Suprapubic skin (tissue), 4 donors: ENCODE results near the gene TAF11L5. TPM values are rescaled to one million over a fixed set of nuclear protein-coding genes. Genes with fewer than 3 reads are reported as not detected.
"Not testable (repeated sequence)": the region's sequence is repeated elsewhere in the genome, so short reads cannot be mapped to it uniquely, and the experiment has no call there.

Experiments
- DNase-seq, 2 donors: peaks; one replicate each; pipeline ENCODE4 v3.0.0-alpha.2; 2019; ENCODE audit warnings: low spot score in 2 of 2
- H3K27ac ChIP-seq: fragments of 200-600 bp; sonication (generic); one replicate; pipeline ENCODE4 v1.5.1; 2019
- H3K27me3 ChIP-seq: fragments of 200-600 bp; sonication (generic); one replicate; pipeline ENCODE4 v1.5.1; 2019
- H3K36me3 ChIP-seq: fragments of 200-600 bp; sonication (generic); one replicate; pipeline ENCODE4 v1.5.1; 2019
- H3K4me1 ChIP-seq: fragments of 200-600 bp; sonication (generic); one replicate; pipeline ENCODE4 v1.5.1; 2019
- H3K4me3 ChIP-seq: fragments of 200-600 bp; sonication (generic); one replicate; pipeline ENCODE4 v1.5.1; 2019; ENCODE audit warnings: mild to moderate bottlenecking
- H3K9me3 ChIP-seq: fragments of 200-600 bp; sonication (generic); one replicate; pipeline ENCODE4 v1.5.1; 2019
- CTCF ChIP-seq, 2 donors: fragments of 200-600 bp in 1 of 2; fragments of 450-650 bp in 1 of 2; sonication (generic) in 1 of 2; IDR thresholded peaks; one replicate each; pipeline ENCODE4 v1.5.1; 2016 to 2019; ENCODE audit warnings: antibody characterized with exemption in 2 of 2, mild to moderate bottlenecking in 1 of 2, moderate library complexity in 1 of 2
- EP300 ChIP-seq: sonication (generic); formaldehyde crosslinking; IDR thresholded peaks from one replicate; pipeline ENCODE4 v1.6.1; 2017; ENCODE audit warnings: antibody characterized with exemption
- POLR2A ChIP-seq, 2 donors: fragments of 450-650 bp; IDR thresholded peaks; one replicate each; pipeline ENCODE4 v1.6.1; 2017; ENCODE audit warnings: antibody characterized with exemption in 2 of 2, mild to moderate bottlenecking in 2 of 2, moderate library complexity in 2 of 2
- POLR2AphosphoS5 ChIP-seq, 3 donors: sonication (generic); formaldehyde crosslinking; IDR thresholded peaks; one replicate each; pipeline ENCODE4 v1.6.1; 2017; ENCODE audit warnings: antibody characterized with exemption in 3 of 3
- WGBS: methylation state at CpG from one replicate; pipeline ENCODE4 v1.1.5; 2018; 5-methylcytosine and 5-hydroxymethylcytosine counted together
- total RNA-seq, 4 donors: library from RNA; depleted of rRNA; stranded (reverse); fragments of >200 nt; gene quantifications; one replicate each; pipeline ENCODE4 v1.1.0, GENCODE V29; 2016

TAF11L5 gene
- total RNA-seq = not detected

- not testable (repeated sequence) for H3K4me3 ChIP-seq, H3K36me3 ChIP-seq, H3K27me3 ChIP-seq, H3K27ac ChIP-seq, H3K4me1 ChIP-seq, DNase-seq, H3K9me3 ChIP-seq
- WGBS = no CpG with 5 or more reads among the region's 15 CpGs
Observed at GRCh38 chr5:17524935-17525334, at the start of gene TAF11L5. TAF11L5 (plus strand) TSS chr5:17525235.

GRCh38 chr5:17477043-17477442, 48.0 kb upstream of the TAF11L5 start:
- DNase-seq = no peak
- 77% methylated on average over 3 of the region's 3 CpGs for WGBS
- TF ChIP-seq POLR2AphosphoS5 (IDR thresholded peaks at IDR 0.05) (no peak), EP300 (no peak), CTCF (IDR thresholded peaks at IDR 0.05) (no peak), POLR2A (IDR thresholded peaks at IDR 0.05) (no peak)
- Histone ChIP-seq H3K4me3 (no peak overlapping the region), H3K9me3 (no peaks in the 10 kb centered on the region), H3K27ac (no peak overlapping the region), H3K27me3 (no peaks in the 10 kb centered on the region), H3K4me1 (no peaks in the 10 kb centered on the region), H3K36me3 (no peaks in the 10 kb centered on the region)

- Histone ChIP-seq H3K9me3 (no peaks in the 10 kb centered on the region), H3K4me1 (no peaks in the 10 kb centered on the region), H3K36me3 (no peaks in the 10 kb centered on the region), H3K27ac (no peak overlapping the region), H3K4me3 (no peak overlapping the region), H3K27me3 (no peaks in the 10 kb centered on the region)
- no peak for DNase-seq
- WGBS = 85% methylated on average over 7 of the region's 7 CpGs
- TF ChIP-seq CTCF (IDR thresholded peaks at IDR 0.05) (no peak), POLR2A (IDR thresholded peaks at IDR 0.05) (no peak), POLR2AphosphoS5 (IDR thresholded peaks at IDR 0.05) (no peak), EP300 (no peak)
Observed at GRCh38 chr5:17477573-17478265, 47.3 kb upstream of the TAF11L5 start.

GRCh38 chr5:17481378-17481777, 43.7 kb upstream of the TAF11L5 start:
- H3K4me1 ChIP-seq = no peaks in the 10 kb centered on the region
- no peak overlapping the region for H3K27ac ChIP-seq
- no peak for DNase-seq
- no peaks in the 10 kb centered on the region for H3K27me3 ChIP-seq
- no peak overlapping the region for H3K4me3 ChIP-seq
- no peak for TF ChIP-seq POLR2AphosphoS5 (IDR thresholded peaks at IDR 0.05)
- H3K9me3 ChIP-seq = no peaks in the 10 kb centered on the region
- 84% methylated on average over 4 of the region's 4 CpGs for WGBS
- no peaks in the 10 kb centered on the region for H3K36me3 ChIP-seq

DNA sequence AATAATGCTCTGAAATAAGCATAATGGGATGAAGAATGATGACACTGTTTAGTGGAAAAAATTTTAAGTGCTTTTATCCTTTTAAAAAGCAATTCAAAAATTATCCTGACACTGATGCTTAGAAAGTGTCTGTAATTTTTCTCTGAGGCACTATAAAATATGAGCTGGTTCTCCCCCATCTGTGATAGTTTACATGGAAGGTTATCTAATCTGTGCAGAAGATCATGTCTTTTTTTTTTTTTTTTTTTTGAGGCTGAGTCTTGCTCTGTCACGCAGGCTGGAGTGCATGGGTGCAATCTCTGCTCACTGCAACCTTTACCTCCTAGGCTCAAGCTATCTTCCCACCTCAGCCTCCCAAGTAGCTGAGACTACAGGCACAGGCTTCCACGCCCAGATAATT, 42.2 kb upstream of the TAF11L5 start:
- Histone ChIP-seq H3K4me1 (no peaks in the 10 kb centered on the region), H3K27me3 (no peaks in the 10 kb centered on the region), H3K4me3 (no peak overlapping the region), H3K36me3 (no peaks in the 10 kb centered on the region), H3K9me3 (no peaks in the 10 kb centered on the region), H3K27ac (no peak overlapping the region)
- no peak for DNase-seq
- TF ChIP-seq POLR2AphosphoS5 (IDR thresholded peaks at IDR 0.05) (no peak), CTCF (IDR thresholded peaks at IDR 0.05) (no peak), EP300 (no peak), POLR2A (IDR thresholded peaks at IDR 0.05) (no peak)
- WGBS = 55% methylated on average over 2 of the region's 2 CpGs

DNA sequence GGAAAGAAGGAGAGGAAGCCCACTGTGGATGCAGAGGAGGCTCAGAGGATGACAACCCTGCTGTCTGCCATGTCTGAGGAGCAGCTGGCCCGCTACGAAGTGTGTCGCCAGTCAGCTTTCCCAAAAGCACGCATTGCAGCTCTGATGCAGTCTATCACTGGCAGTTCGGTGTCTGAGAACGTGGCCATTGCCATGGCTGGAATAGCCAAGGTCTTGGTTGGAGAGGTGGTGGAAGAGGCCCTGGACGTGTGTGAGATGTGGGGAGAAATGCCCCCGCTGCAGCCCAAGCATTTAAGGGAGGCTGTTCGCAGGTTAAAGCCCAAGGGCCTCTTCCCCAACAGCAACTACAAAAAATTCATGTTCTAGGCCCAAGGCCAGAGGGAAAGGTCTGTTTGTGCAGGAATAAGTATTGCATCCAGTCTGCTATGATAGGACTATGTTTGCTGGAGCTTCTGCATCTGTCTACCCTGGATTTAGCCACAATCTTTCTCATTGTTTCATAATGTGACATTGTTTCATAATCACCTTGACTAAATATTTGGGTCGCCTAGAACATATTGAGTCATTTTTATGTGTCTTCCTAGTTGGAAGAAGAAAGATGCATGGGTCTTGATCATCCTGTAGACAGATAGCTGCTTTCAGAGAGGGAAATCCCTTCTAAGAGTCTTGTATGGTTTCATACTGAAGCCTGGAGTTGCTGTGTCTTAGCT, 38.4 kb upstream of the TAF11L5 start:
- not testable (repeated sequence) for H3K27me3 ChIP-seq, DNase-seq, H3K9me3 ChIP-seq, H3K36me3 ChIP-seq, H3K4me1 ChIP-seq, H3K27ac ChIP-seq, H3K4me3 ChIP-seq
- 90% methylated on average over 7 of the region's 10 CpGs for WGBS

DNA sequence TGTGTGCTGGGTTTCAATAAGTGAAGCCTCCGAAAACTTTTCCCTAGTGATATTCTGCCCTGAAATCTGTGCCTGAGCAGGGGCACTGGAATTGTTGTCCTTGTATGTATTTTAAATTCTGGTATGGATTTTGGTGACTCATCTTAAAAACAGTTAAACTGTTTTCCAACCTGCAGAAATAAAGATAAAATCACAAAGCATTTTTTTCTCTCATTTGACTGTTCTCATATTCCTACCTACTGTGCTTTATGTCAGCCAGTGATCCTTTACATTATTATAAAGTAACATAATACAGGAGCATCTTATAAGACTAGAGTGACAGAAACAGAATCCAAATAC, 37.9 kb upstream of the TAF11L5 start:
- H3K36me3 ChIP-seq = no peaks in the 10 kb centered on the region
- WGBS = 95% methylated on average over 1 of the region's 1 CpG
- no peak for DNase-seq
- no peak overlapping the region for H3K4me3 ChIP-seq
- H3K27me3 ChIP-seq = no peaks in the 10 kb centered on the region
- no peaks in the 10 kb centered on the region for H3K9me3 ChIP-seq
- H3K4me1 ChIP-seq = no peaks in the 10 kb centered on the region
- TF ChIP-seq CTCF (IDR thresholded peaks at IDR 0.05) = no peak
- no peak for TF ChIP-seq POLR2A (IDR thresholded peaks at IDR 0.05)
- no peak for TF ChIP-seq POLR2AphosphoS5 (IDR thresholded peaks at IDR 0.05)
- no peak for TF ChIP-seq EP300
- H3K27ac ChIP-seq = no peak overlapping the region

DNA sequence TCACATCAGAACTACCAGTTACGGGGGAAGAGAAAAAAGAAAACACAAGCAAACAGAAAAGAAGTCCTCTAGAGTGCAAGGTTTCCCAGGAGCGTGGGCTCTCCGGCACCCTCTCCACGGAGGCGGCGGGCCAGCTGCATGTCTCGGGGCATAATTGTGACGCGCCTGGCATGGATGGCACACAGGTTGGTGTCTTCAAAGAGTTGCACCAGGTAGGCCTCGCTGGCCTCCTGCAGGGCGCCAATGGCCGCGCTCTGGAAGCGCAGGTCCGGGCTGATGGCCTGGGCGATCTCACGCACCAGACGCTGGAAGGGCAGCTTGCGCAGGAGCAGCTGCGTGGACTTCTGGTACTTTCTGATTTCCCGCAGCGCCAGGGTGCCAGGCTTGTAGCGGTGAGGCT, 33.8 kb upstream of the TAF11L5 start:
- WGBS = 95% methylated on average over 13 of the region's 23 CpGs
- not testable (repeated sequence) for H3K27me3 ChIP-seq, H3K4me3 ChIP-seq, H3K36me3 ChIP-seq, H3K9me3 ChIP-seq, H3K27ac ChIP-seq, H3K4me1 ChIP-seq, DNase-seq
